Progenitor cell of endocrine pancreas (in vitro differentiated cells): ENCODE results near the gene JOSD2. TPM values are rescaled to one million over a fixed set of nuclear protein-coding genes. Genes with fewer than 3 reads are reported as not detected.

ENCODE experiments used
- DNase-seq: peaks from one replicate; pipeline ENCODE4 v3.0.0; 2021; ENCODE audit warnings: low spot score; ENCODE audit not compliant: unreplicated experiment
- H3K27ac Mint-ChIP-seq: 2 replicates; pipeline ENCODE4 v1.8.0; 2021; ENCODE audit warnings: mild to moderate bottlenecking, moderate library complexity, mixed read lengths
- H3K27me3 Mint-ChIP-seq: 2 replicates; pipeline ENCODE4 v1.8.0; 2021; ENCODE audit warnings: mixed read lengths
- H3K36me3 Mint-ChIP-seq: 2 replicates; pipeline ENCODE4 v1.8.0; 2022; ENCODE audit warnings: mixed read lengths; ENCODE audit not compliant: insufficient read depth
- H3K4me1 Mint-ChIP-seq: 2 replicates; pipeline ENCODE4 v1.8.0; 2021; ENCODE audit warnings: low read depth, mixed read lengths
- H3K4me3 Mint-ChIP-seq: 2 replicates; pipeline ENCODE4 v1.8.0; 2021; ENCODE audit warnings: low read depth, mild to moderate bottlenecking, moderate library complexity, mixed read lengths
- H3K9me3 Mint-ChIP-seq: 2 replicates; pipeline ENCODE4 v1.8.0; 2021; ENCODE audit warnings: low read depth, mixed read lengths
- CTCF ChIP-seq: fragments of 200-600 bp; sonication (generic); IDR thresholded peaks from one replicate; pipeline ENCODE4 v1.5.0; 2021; ENCODE audit warnings: antibody characterized with exemption, mild to moderate bottlenecking; ENCODE audit not compliant: unreplicated experiment
- total RNA-seq: library from RNA; stranded (reverse); gene quantifications from 2 replicates; pipeline ENCODE4 v1.2.1, GENCODE V29; 2021

The JOSD2 gene
- total RNA-seq, 1 donor from 2014 or later = 13.1 TPM

- Mint-ChIP-seq H3K36me3 (no peaks in the 10 kb centered on the region), H3K27me3 (peaks cover 64% of the 10 kb centered on the region), H3K4me3 (peak overlapping the region; percentile 74), H3K27ac (no peak overlapping the region), H3K4me1 (peaks cover 8% of the 10 kb centered on the region), H3K9me3 (no peaks in the 10 kb centered on the region)
- DNase-seq = peak; percentile 93
- TF ChIP-seq CTCF = peak; percentile 89
Observed at GRCh38 chr19:50556282-50557008, 45.5 kb upstream of the JOSD2 start.

GRCh38 chr19:50555450-50556281 is 44.7 kb upstream of the JOSD2 start:
- Mint-ChIP-seq H3K4me3 (peak overlapping the region; percentile 74), H3K9me3 (no peaks in the 10 kb centered on the region), H3K4me1 (peaks cover 8% of the 10 kb centered on the region), H3K27me3 (peaks cover 63% of the 10 kb centered on the region), H3K36me3 (no peaks in the 10 kb centered on the region), H3K27ac (no peak overlapping the region)
- TF ChIP-seq CTCF = no peak
- DNase-seq = no peak

- peaks cover 8% of the 10 kb centered on the region for H3K4me1 Mint-ChIP-seq
- TF ChIP-seq CTCF = no peak
- no peak overlapping the region for H3K27ac Mint-ChIP-seq
- peaks cover 65% of the 10 kb centered on the region for H3K27me3 Mint-ChIP-seq
- DNase-seq = no peak
- no peak overlapping the region for H3K4me3 Mint-ChIP-seq
- no peaks in the 10 kb centered on the region for H3K36me3 Mint-ChIP-seq
- H3K9me3 Mint-ChIP-seq = no peaks in the 10 kb centered on the region
Observed at GRCh38 chr19:50555033-50555432, 44.0 kb upstream of the JOSD2 start.

- Mint-ChIP-seq H3K27me3 (peaks cover 69% of the 10 kb centered on the region), H3K36me3 (no peaks in the 10 kb centered on the region), H3K9me3 (no peaks in the 10 kb centered on the region), H3K4me3 (no peak overlapping the region), H3K27ac (peak overlapping the region; percentile 77), H3K4me1 (peaks cover 8% of the 10 kb centered on the region)
- DNase-seq = no peak
- TF ChIP-seq CTCF = no peak
Observed at GRCh38 chr19:50554212-50554611, 43.2 kb upstream of the JOSD2 start.

- no peaks in the 10 kb centered on the region for H3K9me3 Mint-ChIP-seq
- TF ChIP-seq CTCF = no peak
- no peak overlapping the region for H3K4me3 Mint-ChIP-seq
- H3K4me1 Mint-ChIP-seq = peaks cover 8% of the 10 kb centered on the region
- H3K27me3 Mint-ChIP-seq = peaks cover 66% of the 10 kb centered on the region
- no peaks in the 10 kb centered on the region for H3K36me3 Mint-ChIP-seq
- no peak for DNase-seq
- H3K27ac Mint-ChIP-seq = peak overlapping the region; percentile 35
Observed at GRCh38 chr19:50553134-50553703, 42.2 kb upstream of the JOSD2 start.
